Stimulated activated CD4-positive, alpha-beta T cell treated with anti-CD3 and anti-CD28 coated beads, Interleukin-1b, Interleukin-23, amount 100 ng/mL, for 48 hours (primary cell): ENCODE measurements around the gene SYT11.
"Not testable (repeated sequence)": the region's sequence is repeated elsewhere in the genome, so short reads cannot be mapped to it uniquely, and the experiment has no call there.

Source experiments
- DNase-seq: peaks from one replicate; pipeline ENCODE4 v3.0.0-alpha.2; 2020

SYT11 gene, protein sequence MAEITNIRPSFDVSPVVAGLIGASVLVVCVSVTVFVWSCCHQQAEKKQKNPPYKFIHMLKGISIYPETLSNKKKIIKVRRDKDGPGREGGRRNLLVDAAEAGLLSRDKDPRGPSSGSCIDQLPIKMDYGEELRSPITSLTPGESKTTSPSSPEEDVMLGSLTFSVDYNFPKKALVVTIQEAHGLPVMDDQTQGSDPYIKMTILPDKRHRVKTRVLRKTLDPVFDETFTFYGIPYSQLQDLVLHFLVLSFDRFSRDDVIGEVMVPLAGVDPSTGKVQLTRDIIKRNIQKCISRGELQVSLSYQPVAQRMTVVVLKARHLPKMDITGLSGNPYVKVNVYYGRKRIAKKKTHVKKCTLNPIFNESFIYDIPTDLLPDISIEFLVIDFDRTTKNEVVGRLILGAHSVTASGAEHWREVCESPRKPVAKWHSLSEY

DNA sequence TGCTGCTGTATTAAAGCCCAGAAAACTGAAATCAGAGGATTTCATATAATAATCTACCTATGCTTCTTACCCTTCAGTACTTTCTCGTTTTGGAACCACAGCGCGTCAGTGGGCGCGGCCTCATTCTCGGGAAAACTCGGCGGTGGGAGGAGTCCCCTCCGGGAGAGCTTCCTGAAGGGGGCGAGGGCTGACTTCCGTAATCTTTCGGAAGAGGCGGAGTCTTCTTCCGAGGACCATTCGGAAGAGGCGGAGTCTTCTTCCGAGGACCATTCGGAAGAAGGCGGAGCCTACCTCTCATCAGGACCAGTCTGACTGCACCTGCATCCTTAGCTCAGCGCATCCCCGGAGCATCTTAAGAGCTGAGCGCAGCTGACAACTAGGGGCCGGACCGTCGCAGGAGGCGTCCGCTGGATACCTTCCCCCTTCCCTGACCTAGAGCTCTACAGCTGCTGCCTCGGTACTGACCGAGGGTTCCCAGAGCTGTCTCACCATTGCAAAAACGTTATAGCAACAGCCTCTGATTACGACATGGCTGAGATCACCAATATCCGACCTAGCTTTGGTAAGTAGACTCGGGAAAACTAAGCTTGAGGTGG, at the start of gene SYT11:
Gene SYT11, plus strand, starts transcription at position 334 of the 596 bp plus-strand sequence. Its CDS starts 195 bp downstream, at position 529.
- DNase-seq: peak; percentile 96

DNA sequence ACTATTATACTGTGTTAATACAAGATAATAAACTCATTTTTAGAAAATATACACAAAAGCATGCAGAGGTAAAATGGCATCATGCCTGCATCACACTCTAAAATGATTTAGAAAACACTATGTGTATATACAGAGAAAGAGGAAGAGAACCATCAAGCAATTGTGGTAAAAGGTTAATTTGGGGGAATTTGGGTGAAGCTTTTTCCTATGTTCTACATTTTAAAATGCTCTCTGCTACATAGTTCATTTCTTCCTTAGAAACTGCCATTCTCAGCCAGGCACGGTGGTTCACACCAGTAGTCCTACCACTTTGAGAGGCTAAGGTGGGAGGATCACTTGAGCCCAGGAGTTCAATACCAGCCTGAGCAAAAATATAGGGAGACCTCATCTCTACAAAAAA, 46.5 kb upstream of the SYT11 start:
- DNase-seq: no peak

DNA sequence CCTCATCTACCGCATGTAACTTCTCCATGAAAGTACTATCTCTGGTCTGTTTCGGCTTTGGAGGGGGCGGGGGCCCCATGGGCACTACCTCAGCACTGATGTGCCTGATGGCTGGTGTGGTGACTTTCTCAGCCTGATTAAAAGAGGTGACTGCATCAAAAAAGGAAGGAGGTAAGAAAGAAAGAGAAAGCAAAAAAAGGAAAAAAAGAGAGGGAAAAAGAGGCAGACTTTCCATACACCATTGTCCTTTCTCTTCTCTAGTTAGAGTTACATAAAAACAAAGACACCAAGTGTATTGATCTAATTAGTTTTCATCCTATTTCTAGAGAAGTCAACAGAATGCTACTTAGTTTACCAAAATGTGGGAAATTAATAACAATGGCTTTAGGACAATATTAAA, 45.7 kb upstream of the SYT11 start:
- no peak for DNase-seq

DNA sequence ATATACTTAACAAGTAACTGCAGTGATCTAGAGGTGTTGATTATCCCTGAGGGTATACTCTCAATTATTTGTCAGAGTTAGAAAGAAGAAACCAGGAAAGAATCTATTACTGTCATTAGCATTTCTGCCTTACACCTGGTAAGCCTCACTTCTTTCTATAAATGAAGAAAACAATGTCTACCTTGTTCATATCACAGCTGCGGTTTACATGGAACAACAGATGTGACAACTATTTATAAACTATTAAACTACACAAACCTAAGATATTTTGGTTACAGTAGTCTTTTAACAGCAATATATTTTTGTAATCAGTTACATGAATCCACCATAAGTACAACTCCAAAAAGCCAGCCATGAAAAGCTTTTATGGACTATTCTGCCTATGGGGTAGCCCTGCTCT, 43.0 kb upstream of the SYT11 start:
- no peak for DNase-seq

DNA sequence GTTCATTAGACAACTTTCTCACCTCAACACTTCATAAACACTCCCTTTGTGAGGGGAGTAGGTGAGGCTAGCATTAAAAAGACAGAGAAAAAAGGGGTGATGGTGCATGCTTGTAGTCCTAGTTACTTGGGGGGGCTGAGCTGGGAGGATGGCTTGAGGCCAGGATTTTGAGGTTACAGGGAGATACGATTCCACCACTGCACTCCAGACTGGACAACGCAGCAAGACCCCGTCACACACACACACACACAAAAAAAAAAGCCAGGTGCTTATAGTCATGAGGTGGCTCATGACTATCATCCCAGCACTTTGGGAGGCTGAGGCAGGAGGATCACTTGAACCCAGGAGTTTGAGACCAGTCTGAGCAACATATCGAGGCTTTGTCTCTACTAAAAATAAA, 31.9 kb upstream of the SYT11 start:
- DNase-seq: no peak

DNA sequence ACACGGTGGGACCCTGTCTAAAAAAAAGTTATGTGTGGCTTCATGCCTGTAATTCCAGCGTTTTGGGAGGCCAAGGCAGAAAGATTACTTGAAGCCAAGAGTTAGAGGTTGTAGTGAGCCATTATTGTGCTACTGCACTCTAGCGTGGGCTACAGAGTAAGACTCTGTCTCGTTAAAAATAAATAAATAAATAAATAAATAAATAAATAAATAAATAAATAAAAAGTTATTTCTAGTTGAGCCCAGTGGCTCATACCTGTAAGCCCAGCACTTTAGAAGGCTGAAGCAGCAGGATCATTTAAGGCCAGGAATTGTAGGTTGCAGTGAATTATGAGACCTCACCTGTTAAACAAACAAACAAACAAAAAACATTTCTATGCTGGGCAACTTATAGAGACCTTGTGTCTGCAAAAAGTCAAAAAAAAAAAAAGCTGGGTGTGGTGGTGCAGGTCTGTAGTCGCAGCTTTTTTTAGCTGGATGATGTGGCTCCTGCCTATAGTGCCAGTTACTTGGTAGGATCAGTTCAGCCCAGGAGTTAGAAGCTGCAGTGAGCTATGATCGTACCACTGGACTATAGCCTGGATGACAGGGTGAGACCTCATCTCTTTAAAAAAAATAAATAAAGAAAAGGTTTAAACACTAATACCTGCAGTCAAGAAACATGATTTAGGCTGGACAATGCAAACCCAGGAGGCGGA, 27.9 kb upstream of the SYT11 start:
- no peak for DNase-seq

DNA sequence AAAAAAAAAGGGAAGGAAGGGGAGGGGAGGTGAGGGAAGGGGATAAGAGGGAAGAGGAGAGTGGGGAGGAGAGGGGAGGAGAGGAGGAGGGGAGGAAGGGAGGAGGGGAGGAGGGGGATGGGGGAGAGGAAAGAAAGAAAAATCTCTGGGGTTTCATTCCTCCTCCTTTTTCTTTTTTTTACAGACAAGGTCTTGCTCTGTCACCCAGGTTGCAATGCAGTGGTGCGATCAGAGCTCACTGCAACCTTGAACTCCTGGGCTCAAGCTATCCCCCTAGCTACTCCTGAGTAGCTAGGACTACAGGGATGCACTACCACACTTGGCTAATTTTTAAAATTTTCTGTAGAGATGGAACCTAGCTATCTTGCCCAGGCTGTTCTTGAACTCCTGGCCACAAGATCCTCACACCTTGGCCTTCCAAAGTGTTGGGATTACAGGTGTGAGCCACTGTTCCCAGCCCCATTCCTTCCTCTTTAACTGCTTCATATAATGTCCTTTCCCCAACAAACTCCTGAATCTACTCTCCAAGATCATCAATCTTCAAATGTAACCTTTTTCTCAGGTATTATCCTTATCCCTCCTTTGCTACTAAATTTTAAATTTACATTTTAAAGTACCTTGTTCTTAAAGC, 25.6 kb upstream of the SYT11 start:
- DNase-seq: no peak

DNA sequence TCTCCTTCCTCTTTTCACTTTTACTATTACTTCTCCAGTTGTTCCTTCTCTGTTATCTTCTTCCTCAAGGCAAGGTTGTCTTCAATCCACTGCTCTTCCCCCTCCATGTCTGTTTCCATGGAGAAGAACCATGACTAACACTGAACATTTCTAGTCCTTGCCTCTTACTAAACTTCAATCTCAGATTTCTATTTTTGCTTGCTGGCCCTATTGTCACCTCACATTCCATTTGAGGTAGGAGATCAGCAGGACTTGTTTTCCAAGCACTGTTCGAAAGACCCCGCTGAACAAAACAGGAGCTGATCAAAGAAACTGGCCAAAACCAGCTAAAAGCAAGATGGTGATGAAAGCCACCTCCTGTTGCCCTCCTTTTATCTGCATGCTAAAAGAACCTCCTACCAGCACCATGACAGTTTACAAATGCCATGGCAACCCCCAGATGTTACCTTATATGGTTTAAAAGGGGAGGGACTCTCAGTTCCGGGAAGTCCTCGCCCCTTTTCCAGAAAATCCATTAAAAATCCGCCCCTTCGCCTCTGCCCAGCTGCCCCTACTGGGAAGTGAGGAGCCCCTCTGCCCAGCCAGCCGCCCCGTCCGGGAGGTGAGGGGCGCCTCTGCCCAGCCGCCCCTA, 25.0 kb upstream of the SYT11 start:
- no peak for DNase-seq

DNA sequence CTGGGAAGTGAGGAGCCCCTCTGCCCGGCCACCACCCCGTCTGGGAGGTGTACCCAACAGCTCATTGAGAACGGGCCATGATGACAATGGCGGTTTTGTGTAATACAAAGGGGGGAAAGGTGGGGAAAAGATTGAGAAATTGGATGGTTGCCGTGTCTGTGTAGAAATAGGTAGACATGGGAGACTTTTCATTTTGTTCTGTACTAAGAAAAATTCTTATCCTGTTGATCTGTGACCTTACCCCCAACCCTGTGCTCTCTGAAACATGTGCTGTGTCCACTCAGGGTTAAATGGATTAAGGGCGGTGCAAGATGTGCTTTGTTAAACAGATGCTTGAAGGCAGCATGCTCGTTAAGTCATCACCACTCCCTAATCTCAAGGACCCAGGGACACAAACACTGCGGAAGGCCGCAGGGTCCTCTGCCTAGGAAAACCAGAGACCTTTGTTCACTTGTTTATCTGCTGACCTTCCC, 24.4 kb upstream of the SYT11 start:
- not testable (repeated sequence) for DNase-seq

DNA sequence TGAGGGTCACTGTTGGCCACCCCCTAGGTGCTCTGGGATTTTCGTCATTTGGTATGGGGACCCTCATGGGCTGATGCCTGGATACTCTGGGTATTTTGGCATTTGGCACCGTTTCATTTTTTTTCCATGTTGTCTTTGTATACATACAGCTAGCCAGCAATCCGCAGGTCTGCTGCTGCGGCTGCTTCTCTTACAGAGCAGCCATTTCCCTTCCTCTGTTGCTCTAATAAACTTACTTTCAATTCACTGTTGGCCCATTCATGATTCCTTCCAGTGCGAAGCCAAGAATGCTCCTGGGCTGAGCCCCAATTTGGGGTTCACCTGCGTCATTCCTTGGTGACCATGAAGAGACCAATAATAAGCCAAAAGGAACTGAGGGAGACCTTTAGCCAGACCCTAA, 23.8 kb upstream of the SYT11 start:
- DNase-seq: no peak

DNA sequence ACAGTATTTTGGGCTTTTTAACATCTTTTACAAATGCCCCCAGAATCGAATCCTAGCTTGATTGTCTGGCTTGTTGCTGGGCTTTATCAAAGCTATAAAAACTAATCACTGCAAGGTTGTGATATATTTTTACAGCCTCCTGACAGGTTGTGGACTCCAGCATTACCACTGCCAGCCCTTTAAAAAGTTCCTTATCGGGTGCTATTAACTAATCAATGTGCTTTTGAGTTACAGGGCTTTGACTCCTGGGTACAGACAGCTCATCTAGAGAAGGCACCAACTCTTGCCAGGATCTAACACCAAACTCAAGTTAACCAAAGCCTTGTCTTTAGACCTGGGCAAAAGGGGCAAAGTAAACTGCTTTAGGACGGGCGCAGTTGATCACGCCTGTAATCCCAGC, 19.0 kb upstream of the SYT11 start:
- DNase-seq: no peak

DNA sequence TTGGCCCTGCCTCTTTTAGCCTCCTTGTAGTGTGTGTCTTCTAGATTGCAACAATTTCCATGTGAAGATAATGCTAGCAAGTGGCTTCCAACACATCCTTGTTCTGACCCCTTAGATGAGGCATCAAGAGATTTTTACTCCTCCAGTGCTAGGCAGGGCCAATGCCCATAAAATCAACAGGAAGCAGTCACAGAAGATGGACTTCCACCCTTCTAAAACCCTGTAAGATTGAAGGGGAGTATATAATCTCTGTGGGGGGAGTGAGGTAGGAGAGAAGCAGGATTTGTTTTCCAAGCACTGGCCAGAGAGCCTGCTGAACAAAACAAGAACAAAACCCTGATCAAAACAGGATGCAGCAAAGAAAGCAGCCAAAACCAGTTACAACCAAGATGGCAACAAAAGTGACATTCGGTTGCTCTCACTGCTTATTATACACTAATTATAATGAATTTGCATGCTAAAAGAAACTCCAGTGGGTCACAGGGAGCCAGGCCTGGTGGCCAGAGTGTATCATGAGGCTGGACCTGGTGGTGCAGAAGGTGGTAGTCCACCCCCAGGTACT, 14.4 kb upstream of the SYT11 start:
- no peak for DNase-seq

DNA sequence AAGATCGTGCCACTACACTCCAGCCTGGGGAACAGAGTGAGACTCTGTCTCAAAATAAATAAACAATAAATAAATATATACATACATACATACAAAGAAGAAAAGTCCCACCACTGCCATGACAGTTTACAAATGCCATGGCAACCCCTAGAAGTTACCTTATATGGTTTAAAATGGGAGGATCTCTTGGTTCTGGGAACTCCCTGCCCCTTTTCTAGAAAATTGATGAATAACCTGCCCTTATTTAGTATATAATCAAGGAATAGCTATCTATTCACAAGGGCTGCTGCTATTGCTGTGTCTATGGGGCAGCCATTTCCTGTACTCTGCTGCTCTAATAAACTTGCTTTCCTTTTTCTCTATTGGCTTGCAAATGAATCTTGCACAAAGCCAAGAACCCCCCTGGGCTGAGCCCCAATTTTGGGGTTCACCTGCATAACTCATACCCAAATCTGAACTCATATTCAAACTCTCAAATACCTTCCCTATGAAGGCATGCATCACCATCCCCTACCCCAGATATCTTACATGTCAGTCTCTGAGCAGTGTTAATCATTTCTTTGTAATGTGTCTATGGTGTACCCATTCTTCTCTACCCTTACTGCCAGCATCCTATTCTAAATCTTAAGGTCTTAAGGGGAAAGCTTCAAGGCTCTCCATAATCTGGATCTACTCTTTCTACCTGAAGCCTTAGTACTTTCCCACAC, 11.4 kb upstream of the SYT11 start:
- no peak for DNase-seq

DNA sequence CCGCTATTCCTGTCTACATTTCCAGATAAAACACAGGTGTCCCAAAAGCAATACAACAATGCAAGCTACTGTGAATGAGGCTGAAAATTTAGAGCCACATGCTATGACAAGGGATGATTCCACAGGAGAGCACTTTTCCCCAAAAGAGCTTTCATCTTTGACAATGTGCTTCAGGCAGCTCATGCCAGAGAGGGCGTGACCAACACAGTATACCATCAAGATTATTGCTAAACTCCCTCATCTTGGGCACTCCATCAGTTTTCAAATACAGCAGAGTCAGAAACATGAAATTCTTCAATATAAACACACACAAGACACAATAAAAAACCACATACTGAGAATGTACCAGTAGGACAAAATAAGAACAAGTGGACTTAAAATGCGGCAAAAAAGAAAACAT, 9.0 kb upstream of the SYT11 start:
- DNase-seq: no peak

DNA sequence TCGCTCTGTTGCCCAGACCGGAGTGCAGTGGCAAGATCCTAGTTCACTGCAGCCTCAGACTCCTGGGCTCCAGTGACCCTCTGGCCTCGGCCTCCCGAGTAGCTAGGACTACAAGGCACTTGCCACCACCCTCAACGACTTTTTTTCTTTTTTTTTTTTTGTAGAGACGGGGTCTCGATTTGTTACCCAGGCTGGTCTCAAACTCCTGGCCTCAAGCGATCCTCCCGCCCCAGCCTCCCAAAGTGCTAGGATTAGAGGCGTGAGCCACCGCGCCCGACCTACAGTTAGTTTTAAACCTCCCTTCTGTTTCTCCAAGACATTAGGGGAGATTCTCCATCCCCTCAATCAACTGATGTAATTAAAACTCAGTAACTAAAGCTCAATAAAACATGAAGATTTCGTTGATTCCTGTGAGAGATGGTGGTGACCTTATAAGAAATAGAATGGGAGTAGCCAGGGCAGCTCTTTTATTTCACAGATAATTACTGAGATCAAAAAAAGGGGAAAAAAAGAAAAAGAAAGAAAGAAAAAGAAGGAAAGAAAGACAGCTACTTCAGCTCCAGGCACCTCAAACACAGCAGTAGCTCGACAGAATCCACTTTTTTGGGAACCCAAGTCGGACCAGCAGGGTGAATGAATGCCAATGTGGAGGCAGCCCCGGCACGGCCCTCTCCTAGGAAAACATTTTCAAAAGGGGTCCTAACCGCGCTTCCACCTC, 3.0 kb upstream of the SYT11 start:
- no peak for DNase-seq

DNA sequence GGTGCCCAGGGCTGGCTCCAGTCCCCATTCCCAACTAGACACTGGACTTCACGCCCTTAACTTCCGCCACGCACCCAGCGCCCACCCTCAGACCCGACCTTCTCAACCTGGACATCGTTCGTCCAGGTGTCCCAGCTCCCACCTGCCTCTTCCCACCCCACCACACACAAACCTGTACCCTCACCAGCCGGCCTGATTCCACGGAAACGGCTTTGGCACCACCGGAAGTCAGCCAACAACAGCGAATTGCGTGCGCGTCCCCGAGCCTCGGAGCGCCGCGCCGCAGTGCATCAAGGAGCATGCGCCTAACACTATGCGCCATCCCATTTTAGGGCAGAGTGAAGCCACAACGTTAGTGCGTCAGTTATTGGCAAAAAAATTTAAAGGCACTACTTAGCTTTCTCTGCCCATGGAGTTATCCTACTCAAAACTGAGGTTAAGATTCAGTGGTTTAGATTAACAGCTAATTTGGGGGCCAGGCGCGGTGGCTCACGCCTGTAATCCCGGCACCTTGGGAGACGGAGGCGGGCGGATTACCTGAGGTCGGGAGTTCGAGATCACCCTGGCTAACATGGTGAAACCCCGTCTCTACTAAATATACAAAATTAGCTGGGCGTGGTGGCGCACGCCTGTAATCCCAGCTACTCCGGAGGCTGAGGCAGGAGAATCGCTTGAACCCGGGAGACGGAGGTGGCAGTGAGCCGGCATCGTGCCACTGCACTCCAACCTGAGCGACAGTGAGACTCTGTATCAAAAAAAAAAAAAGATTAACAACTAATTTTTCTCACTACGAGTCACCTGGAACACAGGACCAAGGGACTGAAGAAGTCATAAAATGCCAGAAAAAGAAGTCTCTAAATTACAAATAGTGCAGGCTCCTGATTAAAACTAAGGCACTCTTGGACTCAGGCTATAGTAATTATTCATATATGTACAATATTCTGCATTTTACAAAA, 2.1 kb upstream of the SYT11 start, which contains the start of gene GON4L:
Gene GON4L, minus strand, starts transcription at position 240 of the 956 bp plus-strand sequence. CDS start 3,434 bp downstream, outside the sequence.
- peak; percentile 90 for DNase-seq

DNA sequence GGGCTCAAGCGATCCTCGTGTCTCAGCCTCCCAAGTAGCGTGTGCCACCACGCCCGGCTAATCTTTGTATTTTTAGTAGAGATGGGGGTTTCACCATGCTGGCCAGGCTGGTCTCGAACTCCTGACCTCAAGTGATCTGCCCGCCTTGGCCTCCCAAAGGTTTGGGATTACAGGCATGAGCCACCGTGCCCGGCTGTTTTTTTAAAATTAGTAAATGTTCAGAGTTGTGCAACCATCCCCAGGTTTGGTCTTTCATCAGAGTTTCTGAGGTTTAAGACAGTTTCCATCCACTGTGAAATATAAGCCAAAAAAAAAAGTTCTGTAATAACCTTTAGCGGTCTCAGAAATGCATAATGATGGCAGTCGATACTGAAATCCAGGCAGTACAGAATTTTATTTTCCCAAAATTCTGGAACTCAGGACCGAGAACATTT, 550 bp upstream of the SYT11 start:
- DNase-seq: peak; percentile 36

DNA sequence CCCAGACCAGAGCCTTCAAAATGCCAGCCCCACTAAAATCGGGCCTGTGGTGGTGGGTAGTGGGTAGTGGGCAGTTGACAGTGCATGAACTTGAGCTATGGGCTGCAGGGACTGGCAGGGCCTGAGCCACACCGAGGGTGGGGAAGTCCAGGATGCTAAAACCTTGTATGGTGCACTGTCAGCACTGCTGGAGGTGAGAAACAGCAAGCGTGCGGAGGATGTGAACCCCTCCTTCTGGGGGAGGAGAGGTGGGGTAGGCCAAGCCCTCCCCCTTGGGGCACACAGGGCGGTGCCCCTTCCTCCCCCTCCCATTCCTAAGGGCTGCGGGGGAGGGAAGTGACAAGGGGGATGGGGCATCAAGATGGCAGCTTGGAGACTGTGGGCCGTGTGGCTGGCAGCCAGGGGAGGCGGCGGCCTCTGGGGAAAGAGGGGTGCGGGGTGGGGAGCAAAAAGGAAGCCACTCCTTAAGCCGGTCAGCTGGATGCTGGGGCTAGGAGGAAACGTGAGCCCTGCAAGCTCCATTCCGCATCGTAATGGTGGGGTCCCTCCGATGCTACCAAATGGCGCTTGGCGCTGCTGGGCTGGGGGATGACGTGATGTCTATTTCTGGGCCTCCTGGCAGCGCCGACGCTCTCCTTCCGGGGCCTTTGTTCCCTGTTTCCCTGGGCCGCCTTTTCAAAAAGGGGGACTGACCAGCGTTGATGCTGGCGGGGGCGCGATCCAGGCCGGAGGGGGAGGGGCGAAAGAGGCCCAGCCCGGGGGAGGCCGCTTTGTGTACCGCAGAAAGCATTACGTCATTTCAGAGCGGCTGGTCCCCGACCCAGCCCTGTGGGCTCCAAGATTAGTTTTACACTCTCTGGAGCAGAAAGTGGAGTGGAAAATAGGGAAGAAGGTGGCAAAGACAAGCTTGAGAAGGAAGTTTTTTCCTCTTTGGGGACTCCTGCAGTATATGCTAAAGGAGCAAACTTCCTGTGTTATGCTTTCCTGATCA, 809 bp downstream of the SYT11 start:
- peak; percentile 51 for DNase-seq
